SK-N-SH (cell line): ENCODE measurements around the gene CHRM4. TPM values are rescaled to one million over a fixed set of nuclear protein-coding genes. Genes with fewer than 3 reads are reported as not detected.

Experiments used
- CTCF ChIA-PET: fragments of 300-600, 350-600 bp; formaldehyde crosslinking; extraction: SDS; loops from one replicate; lab custom pipeline; 2021; lab: Yijun Ruan, JAX
- POLR2A ChIA-PET: fragments of 350-600 bp; sonication (Branson Sonifier 250); formaldehyde crosslinking; extraction: SDS; loops from one replicate; lab custom pipeline; 2020; ENCODE audit warnings: antibody characterized with exemption, inconsistent platforms; lab: Yijun Ruan, JAX
- DNase-seq: peaks from one replicate; pipeline ENCODE4 v3.0.0; 2012
- H2AFZ ChIP-seq: fragments of 200-600 bp; sonication (generic); 2 replicates; pipeline ENCODE4 v1.8.1; 2016; ENCODE audit warnings: antibody characterized with exemption, mild to moderate bottlenecking, low read depth
- H3F3A ChIP-seq: fragments of 200-600 bp; sonication (generic); replicated peaks from 2 replicates; pipeline ENCODE3; 2016; ENCODE audit warnings: antibody characterized with exemption, mild to moderate bottlenecking; ENCODE audit not compliant: insufficient read depth
- H3K27ac ChIP-seq, 2 experiments: fragments of 200-500 bp in 1 of 2; fragments of 200-600 bp in 1 of 2; sonication (Bioruptor generic) in 1 of 2; sonication (generic), shearing (Covaris generic) in 1 of 2; 2 replicates each; pipeline versions ENCODE4 v1.5.1 to v1.6.1; 2014 to 2016; ENCODE audit warnings: low read depth in 2 of 2, inconsistent platforms in 1 of 2, low read length in 1 of 2, mild to moderate bottlenecking in 1 of 2, mixed read lengths in 1 of 2
- H3K27me3 ChIP-seq: fragments of 200-600 bp; sonication (generic), shearing (Covaris generic); 2 replicates; pipeline ENCODE4 v1.6.1; 2016; ENCODE audit warnings: mixed run types; ENCODE audit not compliant: insufficient read depth
- H3K36me3 ChIP-seq, 2 experiments: fragments of 200-500 bp in 1 of 2; fragments of 200-600 bp in 1 of 2; sonication (Bioruptor generic) in 1 of 2; sonication (generic) in 1 of 2; replicated peaks in 1 of 2; 2 replicates each; pipeline versions ENCODE3 to v1.5.1; 2014 to 2016; ENCODE audit warnings: low read length in 1 of 2, mild to moderate bottlenecking in 1 of 2; ENCODE audit not compliant: insufficient read depth in 2 of 2, control insufficient read depth in 1 of 2
- H3K4me1 ChIP-seq, 2 experiments: fragments of 200-500 bp in 1 of 2; fragments of 200-600 bp in 1 of 2; sonication (Bioruptor generic) in 1 of 2; sonication (generic), shearing (Covaris generic) in 1 of 2; 2 replicates each; pipeline versions ENCODE4 v1.5.1 to v1.6.1; 2014 to 2016; ENCODE audit warnings: low read depth in 1 of 2, low read length in 1 of 2, mixed run types in 1 of 2; ENCODE audit not compliant: insufficient read depth in 2 of 2, control insufficient read depth in 1 of 2
- H3K4me2 ChIP-seq: fragments of 200-600 bp; sonication (generic), shearing (Covaris generic); 2 replicates; pipeline ENCODE4 v1.6.1; 2017; ENCODE audit warnings: mixed run types
- H3K4me3 ChIP-seq, 2 experiments: fragments of 200-500 bp in 1 of 2; fragments of 200-600 bp in 1 of 2; sonication (Bioruptor generic) in 1 of 2; sonication (generic), shearing (Covaris generic) in 1 of 2; 2 replicates each; pipeline versions ENCODE4 v1.5.1 to v1.8.1; 2014 to 2016; ENCODE audit warnings: low read depth in 2 of 2, inconsistent platforms in 1 of 2, low read length in 1 of 2, mild to moderate bottlenecking in 1 of 2, mixed read lengths in 1 of 2, moderate library complexity in 1 of 2
- H3K79me2 ChIP-seq: fragments of 200-600 bp; sonication (generic); 2 replicates; pipeline ENCODE4 v1.8.1; 2017; ENCODE audit warnings: mild to moderate bottlenecking; ENCODE audit not compliant: insufficient read depth
- H3K9ac ChIP-seq: fragments of 200-600 bp; sonication (generic); 2 replicates; pipeline ENCODE4 v1.6.1; 2017; ENCODE audit warnings: mixed run types
- H3K9me2 ChIP-seq: fragments of 200-600 bp; sonication (generic); 2 replicates; pipeline ENCODE4 v1.6.1; 2017; ENCODE audit warnings: mixed run types
- H3K9me3 ChIP-seq: fragments of 200-600 bp; sonication (generic); 2 replicates; pipeline ENCODE4 v1.6.1; 2017; ENCODE audit warnings: mixed run types, mild to moderate bottlenecking, moderate library complexity
- H4K20me1 ChIP-seq: fragments of 200-600 bp; sonication (generic); 2 replicates; pipeline ENCODE4 v1.6.1; 2017; ENCODE audit warnings: mild to moderate bottlenecking, mixed run types; ENCODE audit not compliant: insufficient read depth
- CHD2 ChIP-seq: fragments of 150-350 bp; IDR thresholded peaks from 2 replicates; pipeline ENCODE4 v1.6.1; 2018; ENCODE audit warnings: low read length; ENCODE audit not compliant: partially characterized antibody
- EP300 ChIP-seq, 2 experiments: IDR thresholded peaks; 2 replicates each; pipeline versions ENCODE4 v1.4.0 to v1.6.1; 2012; ENCODE audit warnings: borderline replicate concordance in 1 of 2, low read depth in 1 of 2, low read length in 1 of 2
- EZH2phosphoT487 ChIP-seq: fragments of 200-600 bp; sonication (generic); IDR thresholded peaks from 2 replicates; pipeline ENCODE4 v1.6.1; 2017; ENCODE audit warnings: low read depth, mixed run types, mild to moderate bottlenecking, antibody characterized with exemption, moderate library complexity, borderline replicate concordance
- FOSL2 ChIP-seq: IDR thresholded peaks from 2 replicates; pipeline ENCODE4 v1.4.0; 2012; ENCODE audit warnings: low read depth, mild to moderate bottlenecking, moderate library complexity, borderline replicate concordance
- FOXJ3 ChIP-seq: sonication (generic); formaldehyde crosslinking; IDR thresholded peaks from 2 replicates; pipeline ENCODE4 v1.5.1; 2020; ENCODE audit warnings: mild to moderate bottlenecking, missing genetic modification reagents
- GATA2 ChIP-seq: sonication (generic); formaldehyde crosslinking; IDR thresholded peaks from 2 replicates; pipeline ENCODE4 v1.5.0; 2020; ENCODE audit warnings: mild to moderate bottlenecking, missing genetic modification reagents
- JUND ChIP-seq: IDR thresholded peaks from 2 replicates; pipeline ENCODE4 v1.4.0; 2012
- MXI1 ChIP-seq: IDR thresholded peaks from 2 replicates; pipeline ENCODE4 v1.6.1; 2012; ENCODE audit warnings: mild to moderate bottlenecking, low read depth, low read length, improper control_type of control experiment
- NRF1 ChIP-seq: IDR thresholded peaks from 2 replicates; pipeline ENCODE4 v1.6.1; 2012; ENCODE audit warnings: low read depth, mild to moderate bottlenecking, low read length
- RFX5 ChIP-seq: IDR thresholded peaks from 2 replicates; pipeline ENCODE4 v1.6.1; 2012; ENCODE audit warnings: mild to moderate bottlenecking, improper control_type of control experiment, low read length
- SIN3A ChIP-seq: IDR thresholded peaks from 2 replicates; pipeline ENCODE4 v1.6.1; 2012; ENCODE audit warnings: low read depth, mild to moderate bottlenecking, low read length, moderate library complexity, borderline replicate concordance
- SMC3 ChIP-seq: IDR thresholded peaks from 2 replicates; pipeline ENCODE4 v1.6.1; 2012; ENCODE audit warnings: low read depth, low read length, improper control_type of control experiment
- TAF1 ChIP-seq: IDR thresholded peaks from 2 replicates; pipeline ENCODE4 v1.6.1; 2012; ENCODE audit warnings: low read depth, mild to moderate bottlenecking, low read length, moderate library complexity, borderline replicate concordance
- TCF12 ChIP-seq: IDR thresholded peaks from 2 replicates; pipeline ENCODE4 v1.4.0; 2012
- TEAD4 ChIP-seq: IDR thresholded peaks from 2 replicates; pipeline ENCODE4 v1.4.0; 2012; ENCODE audit warnings: mild to moderate bottlenecking, borderline replicate concordance; ENCODE audit not compliant: insufficient read depth
- YY1 ChIP-seq: IDR thresholded peaks from 2 replicates; pipeline ENCODE4 v1.4.0; 2012; ENCODE audit warnings: low read depth, mild to moderate bottlenecking
- WGBS: methylation state at CpG from one replicate; pipeline ENCODE4 v1.1.6; 2017; ENCODE audit warnings: low lambda C conversion rate; 5-methylcytosine and 5-hydroxymethylcytosine counted together
- polyA plus RNA-seq, 3 experiments: library from polyadenylated mRNA; depleted of rRNA; stranded (reverse); fragments of >200 nt; gene quantifications; 2 replicates each; pipeline ENCODE4 v1.2.3, GENCODE V29; 2012
- TF ChIP-seq, protein P1 (sequence below): IDR thresholded peaks from 2 replicates; pipeline ENCODE4; 2012
- TF ChIP-seq, protein P2 (sequence below): IDR thresholded peaks from 2 replicates; pipeline ENCODE4 v1.4.0; 2012; ENCODE audit warnings: low read depth, borderline replicate concordance
- TF ChIP-seq, protein P3 (sequence below): fragments of 200-600 bp; sonication (generic); IDR thresholded peaks from 2 replicates; pipeline ENCODE4 v1.6.1; 2017; ENCODE audit warnings: antibody characterized with exemption, mild to moderate bottlenecking, moderate library complexity

Gene CHRM4
- polyA plus RNA-seq, 1 of the 3 experiments (the other 2 are of a cell fraction), result 0.26 TPM

DNA sequence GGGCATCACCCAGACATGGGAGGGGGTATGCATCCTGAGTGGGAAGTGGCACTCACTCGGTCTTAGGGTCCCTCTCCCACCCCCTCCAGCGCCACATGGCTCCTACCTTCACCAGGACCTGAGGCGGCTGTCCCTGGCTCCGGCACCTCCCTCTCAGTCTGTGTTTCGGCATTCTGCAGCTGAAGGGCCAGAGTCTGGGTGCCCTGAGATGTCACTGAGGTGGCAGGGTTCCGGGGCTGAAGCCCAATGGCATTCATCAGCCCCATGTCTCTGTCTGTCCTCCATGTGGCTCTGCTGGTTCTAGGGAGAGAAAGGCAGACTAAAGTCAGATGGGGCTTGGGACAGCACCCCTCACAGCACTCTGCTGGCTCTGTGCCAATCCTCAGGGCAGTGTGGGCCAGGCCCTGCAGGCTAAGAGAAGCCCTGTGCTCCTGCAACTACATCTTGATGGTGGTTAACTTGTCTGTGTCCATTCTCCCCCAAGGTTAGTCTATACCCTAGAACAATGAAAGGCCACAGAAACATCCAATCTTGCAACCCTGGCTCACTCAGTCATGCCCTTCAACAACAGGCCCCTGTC is 16.9 kb upstream of the CHRM4 start:
- CTCF ChIA-PET, result interaction anchor here (0.6 to 4.5 kb wide), 6 partner anchors 9 to 63 kb away, joined by 3 to 26 read pairs (median 3); partner anchors contain the start of gene CHRM4

More for the DNA sequence above, 16.9 kb upstream of the CHRM4 start:
- DNase-seq, result no peak
- Histone ChIP-seq H4K20me1 (no peaks in the 10 kb centered on the region), H3K79me2 (no peaks in the 10 kb centered on the region), H3F3A (no peaks in the 10 kb centered on the region), H3K4me1 (peaks cover 0 to under 1% of the 10 kb centered on the region in 2 experiments; a peak in 1 of 4 replicates), H3K9me3 (no peaks in the 10 kb centered on the region), H3K36me3 (peaks cover 13 to 22% of the 10 kb centered on the region in 2 experiments), H3K27ac (no peak overlapping the region), H3K4me3 (no peak overlapping the region), H3K9me2 (no peaks in the 10 kb centered on the region), H3K4me2 (no peak overlapping the region), H2AFZ (no peak overlapping the region), H3K27me3 (no peaks in the 10 kb centered on the region), H3K9ac (no peak overlapping the region)
- TF ChIP-seq MXI1, result no peak
- TF ChIP-seq SIN3A, result no peak
- no peak for TF ChIP-seq SMC3
- no peak for TF ChIP-seq TEAD4
- no peak for TF ChIP-seq RFX5
- TF ChIP-seq CHD2, result no peak
- TF ChIP-seq FOXJ3, result no peak
- TF ChIP-seq NRF1, result no peak
- no peak for TF ChIP-seq GATA2 (CRISPR knock-in tag)
- no peak for TF ChIP-seq YY1
- TF ChIP-seq JUND, result no peak
- no peak for TF ChIP-seq EZH2phosphoT487
- TF ChIP-seq, protein P1, sequence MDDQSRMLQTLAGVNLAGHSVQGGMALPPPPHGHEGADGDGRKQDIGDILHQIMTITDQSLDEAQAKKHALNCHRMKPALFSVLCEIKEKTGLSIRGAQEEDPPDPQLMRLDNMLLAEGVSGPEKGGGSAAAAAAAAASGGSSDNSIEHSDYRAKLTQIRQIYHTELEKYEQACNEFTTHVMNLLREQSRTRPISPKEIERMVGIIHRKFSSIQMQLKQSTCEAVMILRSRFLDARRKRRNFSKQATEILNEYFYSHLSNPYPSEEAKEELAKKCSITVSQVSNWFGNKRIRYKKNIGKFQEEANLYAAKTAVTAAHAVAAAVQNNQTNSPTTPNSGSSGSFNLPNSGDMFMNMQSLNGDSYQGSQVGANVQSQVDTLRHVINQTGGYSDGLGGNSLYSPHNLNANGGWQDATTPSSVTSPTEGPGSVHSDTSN, result no peak
- TF ChIP-seq, protein P2, sequence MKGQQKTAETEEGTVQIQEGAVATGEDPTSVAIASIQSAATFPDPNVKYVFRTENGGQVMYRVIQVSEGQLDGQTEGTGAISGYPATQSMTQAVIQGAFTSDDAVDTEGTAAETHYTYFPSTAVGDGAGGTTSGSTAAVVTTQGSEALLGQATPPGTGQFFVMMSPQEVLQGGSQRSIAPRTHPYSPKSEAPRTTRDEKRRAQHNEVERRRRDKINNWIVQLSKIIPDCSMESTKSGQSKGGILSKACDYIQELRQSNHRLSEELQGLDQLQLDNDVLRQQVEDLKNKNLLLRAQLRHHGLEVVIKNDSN, result no peak
- no peak for TF ChIP-seq TAF1
- TF ChIP-seq TCF12, result no peak
- TF ChIP-seq FOSL2, result no peak
- TF ChIP-seq EP300 (IDR thresholded peaks at IDR 0.05; ENCODE audit: borderline replicate concordance in 1 of 2, low read depth in 1 of 2, low read length in 1 of 2), result no peak
- TF ChIP-seq, protein P3, sequence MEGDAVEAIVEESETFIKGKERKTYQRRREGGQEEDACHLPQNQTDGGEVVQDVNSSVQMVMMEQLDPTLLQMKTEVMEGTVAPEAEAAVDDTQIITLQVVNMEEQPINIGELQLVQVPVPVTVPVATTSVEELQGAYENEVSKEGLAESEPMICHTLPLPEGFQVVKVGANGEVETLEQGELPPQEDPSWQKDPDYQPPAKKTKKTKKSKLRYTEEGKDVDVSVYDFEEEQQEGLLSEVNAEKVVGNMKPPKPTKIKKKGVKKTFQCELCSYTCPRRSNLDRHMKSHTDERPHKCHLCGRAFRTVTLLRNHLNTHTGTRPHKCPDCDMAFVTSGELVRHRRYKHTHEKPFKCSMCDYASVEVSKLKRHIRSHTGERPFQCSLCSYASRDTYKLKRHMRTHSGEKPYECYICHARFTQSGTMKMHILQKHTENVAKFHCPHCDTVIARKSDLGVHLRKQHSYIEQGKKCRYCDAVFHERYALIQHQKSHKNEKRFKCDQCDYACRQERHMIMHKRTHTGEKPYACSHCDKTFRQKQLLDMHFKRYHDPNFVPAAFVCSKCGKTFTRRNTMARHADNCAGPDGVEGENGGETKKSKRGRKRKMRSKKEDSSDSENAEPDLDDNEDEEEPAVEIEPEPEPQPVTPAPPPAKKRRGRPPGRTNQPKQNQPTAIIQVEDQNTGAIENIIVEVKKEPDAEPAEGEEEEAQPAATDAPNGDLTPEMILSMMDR, result no peak
- WGBS, result 100% methylated on average over 3 of the region's 6 CpGs
- POLR2A ChIA-PET, result interaction anchor here (1.2 kb wide), 1 partner anchor 9 kb away, joined by 3 read pairs; no protein-coding TSS in a partner anchor
